Measurements from ENCODE around the gene KMT2C.
A peak's percentile ranks its signal among the peaks of the same experiment; 100 is the strongest.

Gene KMT2C

GRCh38 chr7:152340161-152340560 lies 95.6 kb downstream of the KMT2C start:
- Histone ChIP-seq H4K20me1 (ENCODE audit: insufficient read depth, low read length) (peaks cover 5% of the 10 kb centered on the region; the same call in 1 of the 2 replicates), H2AFZ (ENCODE audit: low read length) (no peak overlapping the region), H3K79me2 (ENCODE audit: insufficient read depth, low read length) (peaks cover 94% of the 10 kb centered on the region), H3K27me3 (ENCODE audit: insufficient read depth, low read length) (no peaks in the 10 kb centered on the region), H3K9me3 (ENCODE audit: low read length) (no peaks in the 10 kb centered on the region), H3K9ac (ENCODE audit: low read length) (peak overlapping the region; percentile 4; the same call in 1 of the 2 replicates), H3K4me3 (ENCODE audit: low read depth, low read length, poor library complexity, severe bottlenecking) (no peak overlapping the region), H3K4me1 (ENCODE audit: insufficient read depth, low read length, severe bottlenecking) (peaks cover 98% of the 10 kb centered on the region), H3K27ac (ENCODE audit: low read depth, low read length, poor library complexity, severe bottlenecking) (peak overlapping the region; percentile 95), H3K9me2 (ENCODE audit: low read depth, low read length) (no peaks in the 10 kb centered on the region), H3F3A (ENCODE audit: insufficient read depth, low read length) (peaks cover 15% of the 10 kb centered on the region), H3K36me3 (ENCODE audit: insufficient read depth, low read length) (peaks cover 3% of the 10 kb centered on the region), H3K4me2 (ENCODE audit: low read length) (peak overlapping the region; percentile 9; the same call in 1 of the 2 replicates)
- TF ChIP-seq, protein P1, sequence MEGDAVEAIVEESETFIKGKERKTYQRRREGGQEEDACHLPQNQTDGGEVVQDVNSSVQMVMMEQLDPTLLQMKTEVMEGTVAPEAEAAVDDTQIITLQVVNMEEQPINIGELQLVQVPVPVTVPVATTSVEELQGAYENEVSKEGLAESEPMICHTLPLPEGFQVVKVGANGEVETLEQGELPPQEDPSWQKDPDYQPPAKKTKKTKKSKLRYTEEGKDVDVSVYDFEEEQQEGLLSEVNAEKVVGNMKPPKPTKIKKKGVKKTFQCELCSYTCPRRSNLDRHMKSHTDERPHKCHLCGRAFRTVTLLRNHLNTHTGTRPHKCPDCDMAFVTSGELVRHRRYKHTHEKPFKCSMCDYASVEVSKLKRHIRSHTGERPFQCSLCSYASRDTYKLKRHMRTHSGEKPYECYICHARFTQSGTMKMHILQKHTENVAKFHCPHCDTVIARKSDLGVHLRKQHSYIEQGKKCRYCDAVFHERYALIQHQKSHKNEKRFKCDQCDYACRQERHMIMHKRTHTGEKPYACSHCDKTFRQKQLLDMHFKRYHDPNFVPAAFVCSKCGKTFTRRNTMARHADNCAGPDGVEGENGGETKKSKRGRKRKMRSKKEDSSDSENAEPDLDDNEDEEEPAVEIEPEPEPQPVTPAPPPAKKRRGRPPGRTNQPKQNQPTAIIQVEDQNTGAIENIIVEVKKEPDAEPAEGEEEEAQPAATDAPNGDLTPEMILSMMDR (IDR thresholded peaks at IDR 0.05; ENCODE audit: low read length): no peak
- no peak for TF ChIP-seq EZH2 (IDR thresholded peaks at IDR 0.05; ENCODE audit: borderline replicate concordance, low read length)

DNA sequence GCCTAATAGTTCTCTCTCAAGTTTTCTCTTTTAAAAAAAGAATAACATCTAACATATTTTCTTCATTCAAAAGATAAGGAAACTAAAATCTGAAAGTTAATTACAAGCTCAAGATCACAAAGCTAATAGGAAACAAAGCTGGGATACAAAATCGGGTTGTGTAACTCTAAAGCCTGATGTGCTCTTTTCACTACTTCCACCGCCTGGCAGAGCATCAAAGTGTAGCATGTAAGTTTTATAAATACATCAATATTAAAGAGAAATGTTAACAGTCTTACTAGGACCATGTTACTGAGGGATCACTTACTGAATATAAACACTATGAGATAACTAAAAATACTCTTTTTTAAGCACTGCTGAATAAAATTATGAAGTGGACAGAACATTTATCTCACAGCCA lies 97.2 kb downstream of the KMT2C start:
- H3K4me2 ChIP-seq (ENCODE audit: low read length): peak overlapping the region; percentile 20; the same call in 1 of the 2 replicates
- peaks cover 84% of the 10 kb centered on the region for H3K4me1 ChIP-seq (ENCODE audit: insufficient read depth, low read length, severe bottlenecking)
- H4K20me1 ChIP-seq (ENCODE audit: insufficient read depth, low read length): peaks cover 5% of the 10 kb centered on the region; the same call in 1 of the 2 replicates
- no peak overlapping the region for H2AFZ ChIP-seq (ENCODE audit: low read length)
- peaks cover 6% of the 10 kb centered on the region for H3F3A ChIP-seq (ENCODE audit: insufficient read depth, low read length)
- H3K9me3 ChIP-seq (ENCODE audit: low read length): no peaks in the 10 kb centered on the region
- peak overlapping the region; percentile 11; the same call in 1 of the 2 replicates for H3K9ac ChIP-seq (ENCODE audit: low read length)
- no peaks in the 10 kb centered on the region for H3K9me2 ChIP-seq (ENCODE audit: low read depth, low read length)
- no peaks in the 10 kb centered on the region for H3K27me3 ChIP-seq (ENCODE audit: insufficient read depth, low read length)
- H3K79me2 ChIP-seq (ENCODE audit: insufficient read depth, low read length): peaks cover 93% of the 10 kb centered on the region
- peaks cover 4% of the 10 kb centered on the region; the same call in 1 of the 2 replicates for H3K36me3 ChIP-seq (ENCODE audit: insufficient read depth, low read length)
- H3K27ac ChIP-seq (ENCODE audit: low read depth, low read length, poor library complexity, severe bottlenecking): peak overlapping the region; percentile 95
- H3K4me3 ChIP-seq (ENCODE audit: low read depth, low read length, poor library complexity, severe bottlenecking): peak overlapping the region; percentile 6
- TF ChIP-seq, protein P1 (IDR thresholded peaks at IDR 0.05; ENCODE audit: low read length): no peak
- no peak for TF ChIP-seq EZH2 (IDR thresholded peaks at IDR 0.05; ENCODE audit: borderline replicate concordance, low read length)

GRCh38 chr7:152336754-152337368 lies 98.9 kb downstream of the KMT2C start:
- H3K9me3 ChIP-seq (ENCODE audit: low read length): no peaks in the 10 kb centered on the region
- H3K4me2 ChIP-seq (ENCODE audit: low read length): peak overlapping the region; percentile 30
- H3K27ac ChIP-seq (ENCODE audit: low read depth, low read length, poor library complexity, severe bottlenecking): peak overlapping the region; percentile 95
- no peaks in the 10 kb centered on the region for H3K27me3 ChIP-seq (ENCODE audit: insufficient read depth, low read length)
- peaks cover 93% of the 10 kb centered on the region for H3K79me2 ChIP-seq (ENCODE audit: insufficient read depth, low read length)
- no peak for TF ChIP-seq EZH2 (IDR thresholded peaks at IDR 0.05; ENCODE audit: borderline replicate concordance, low read length)
- TF ChIP-seq, protein P1 (IDR thresholded peaks at IDR 0.05; ENCODE audit: low read length): peak; percentile 91
- peaks cover 5% of the 10 kb centered on the region; the same call in 1 of the 2 replicates for H4K20me1 ChIP-seq (ENCODE audit: insufficient read depth, low read length)
- peak overlapping the region; percentile 3; the same call in 1 of the 2 replicates for H3K9ac ChIP-seq (ENCODE audit: low read length)
- no peak overlapping the region for H3K4me3 ChIP-seq (ENCODE audit: low read depth, low read length, poor library complexity, severe bottlenecking)
- peaks cover 6% of the 10 kb centered on the region; the same call in 1 of the 2 replicates for H3F3A ChIP-seq (ENCODE audit: insufficient read depth, low read length)
- H2AFZ ChIP-seq (ENCODE audit: low read length): no peak overlapping the region
- H3K4me1 ChIP-seq (ENCODE audit: insufficient read depth, low read length, severe bottlenecking): peaks cover 67% of the 10 kb centered on the region
- H3K36me3 ChIP-seq (ENCODE audit: insufficient read depth, low read length): peaks cover 4% of the 10 kb centered on the region; the same call in 1 of the 2 replicates
- H3K9me2 ChIP-seq (ENCODE audit: low read depth, low read length): no peaks in the 10 kb centered on the region
